Kidney tubule cell (primary cell): Measurements from ENCODE around the gene TTBK1.

Experiments
- DNase-seq: peaks from one replicate; pipeline ENCODE4 v3.0.0-alpha.2; 2018; ENCODE audit warnings: low spot score

The TTBK1 gene

GRCh38 chr6:43223175-43223574, 20.1 kb upstream of the TTBK1 start:
- no peak for DNase-seq

GRCh38 chr6:43226192-43226851, 17.0 kb upstream of the TTBK1 start:
- DNase-seq = no peak

- DNase-seq = peak; percentile 84
Measured at GRCh38 chr6:43228951-43229802, 14.1 kb upstream of the TTBK1 start, which contains the start of gene DNPH1. Gene DNPH1 (minus strand): TSS chr6:43229481. CDS start chr6:43229456, 25 bp downstream.

- no peak for DNase-seq
Measured at GRCh38 chr6:43229803-43230620, 13.3 kb upstream of the TTBK1 start.

DNA sequence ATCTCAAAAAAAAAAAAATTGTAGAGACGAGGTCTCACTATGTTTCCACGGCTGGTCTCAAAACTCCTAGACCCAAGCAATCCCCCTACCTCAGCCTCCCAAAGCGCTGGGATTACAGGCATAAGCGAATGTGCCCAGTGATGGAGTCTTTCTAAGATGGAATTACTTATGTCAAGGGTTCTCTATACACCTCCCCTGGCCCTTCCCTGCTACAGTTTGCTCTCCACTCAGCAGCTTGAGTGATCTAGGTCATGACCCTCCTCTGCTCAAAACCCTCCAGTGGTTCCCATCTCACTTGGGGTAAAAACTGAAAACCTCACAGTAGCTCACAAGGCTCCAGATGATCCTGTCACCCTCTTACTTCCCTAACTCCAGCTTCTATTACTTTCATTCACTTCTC, 12.2 kb upstream of the TTBK1 start:
- DNase-seq = no peak

- no peak for DNase-seq
Measured at GRCh38 chr6:43231735-43232450, 11.4 kb upstream of the TTBK1 start.

DNA sequence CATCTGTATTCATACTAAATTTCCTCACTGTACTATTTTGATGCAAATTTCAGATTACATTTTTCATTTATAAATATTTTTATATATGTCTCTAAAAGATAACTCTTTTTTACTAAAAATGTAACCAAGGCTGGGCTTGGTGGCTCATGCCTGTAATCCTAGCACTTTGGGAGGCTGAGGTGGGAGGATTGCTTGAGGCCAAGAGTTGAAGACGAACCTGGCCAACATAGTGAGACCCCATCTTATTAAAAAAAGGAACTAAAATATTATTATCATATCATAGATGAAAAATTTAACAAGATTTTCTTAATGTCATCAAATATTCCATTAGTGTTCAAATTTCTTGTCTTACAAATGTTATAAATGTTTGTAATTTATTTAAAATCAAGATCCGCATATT, 7.4 kb upstream of the TTBK1 start:
- no peak for DNase-seq

GRCh38 chr6:43239054-43239453, 4.2 kb upstream of the TTBK1 start:
- DNase-seq = no peak

DNA sequence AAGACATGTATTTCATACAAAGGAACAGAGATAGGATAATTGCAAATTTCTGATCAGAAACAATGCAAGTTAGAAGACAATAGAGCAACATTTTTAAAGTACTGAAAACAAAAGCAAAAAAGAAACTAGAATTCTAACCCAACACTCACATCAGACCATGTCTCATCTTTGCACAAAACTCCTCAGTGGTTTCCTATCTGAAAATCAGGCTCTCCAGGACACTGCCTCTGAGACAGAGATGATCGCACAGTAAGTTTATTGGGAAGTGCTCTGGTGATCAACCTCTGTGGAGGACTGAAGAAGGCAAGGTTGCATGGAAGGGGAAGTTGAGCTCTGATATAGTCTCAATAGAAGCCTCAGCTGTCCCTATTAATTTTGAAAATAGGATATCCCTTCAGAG, 2.3 kb upstream of the TTBK1 start:
- DNase-seq = no peak

GRCh38 chr6:43241446-43241845, 1.8 kb upstream of the TTBK1 start:
- no peak for DNase-seq

DNA sequence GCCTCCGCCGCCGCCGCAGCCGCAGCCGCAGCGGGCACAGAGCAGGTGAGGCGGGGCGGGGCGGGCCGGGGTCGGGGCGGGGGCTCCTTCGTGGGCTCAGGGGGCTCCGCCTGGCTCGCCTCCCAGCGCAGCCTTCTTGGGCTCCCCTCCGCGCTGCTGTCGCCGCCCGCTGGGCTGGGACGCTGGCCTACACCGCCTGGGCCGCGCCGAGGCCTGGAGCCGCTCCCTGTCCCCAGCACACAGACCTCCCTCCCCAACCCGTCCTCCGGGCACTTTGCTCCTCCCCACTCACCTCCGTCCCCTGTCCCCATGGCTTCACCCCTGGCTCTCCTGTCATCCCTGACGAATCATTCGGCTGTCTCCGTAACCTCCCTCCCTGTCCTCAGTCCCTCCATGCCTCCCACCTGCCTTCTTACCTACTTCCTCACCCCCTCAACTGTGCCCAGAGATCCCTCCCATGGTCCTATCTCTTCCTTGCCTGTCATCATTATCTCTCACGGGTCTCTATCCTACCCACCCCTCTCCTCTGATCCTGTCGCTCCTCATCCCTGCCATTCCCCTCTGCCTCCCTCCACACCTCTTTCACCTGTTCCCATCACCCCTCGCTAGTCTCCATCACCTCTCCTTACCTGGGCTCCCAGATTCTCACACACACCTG, 512 bp downstream of the TTBK1 start:
- DNase-seq = no peak

DNA sequence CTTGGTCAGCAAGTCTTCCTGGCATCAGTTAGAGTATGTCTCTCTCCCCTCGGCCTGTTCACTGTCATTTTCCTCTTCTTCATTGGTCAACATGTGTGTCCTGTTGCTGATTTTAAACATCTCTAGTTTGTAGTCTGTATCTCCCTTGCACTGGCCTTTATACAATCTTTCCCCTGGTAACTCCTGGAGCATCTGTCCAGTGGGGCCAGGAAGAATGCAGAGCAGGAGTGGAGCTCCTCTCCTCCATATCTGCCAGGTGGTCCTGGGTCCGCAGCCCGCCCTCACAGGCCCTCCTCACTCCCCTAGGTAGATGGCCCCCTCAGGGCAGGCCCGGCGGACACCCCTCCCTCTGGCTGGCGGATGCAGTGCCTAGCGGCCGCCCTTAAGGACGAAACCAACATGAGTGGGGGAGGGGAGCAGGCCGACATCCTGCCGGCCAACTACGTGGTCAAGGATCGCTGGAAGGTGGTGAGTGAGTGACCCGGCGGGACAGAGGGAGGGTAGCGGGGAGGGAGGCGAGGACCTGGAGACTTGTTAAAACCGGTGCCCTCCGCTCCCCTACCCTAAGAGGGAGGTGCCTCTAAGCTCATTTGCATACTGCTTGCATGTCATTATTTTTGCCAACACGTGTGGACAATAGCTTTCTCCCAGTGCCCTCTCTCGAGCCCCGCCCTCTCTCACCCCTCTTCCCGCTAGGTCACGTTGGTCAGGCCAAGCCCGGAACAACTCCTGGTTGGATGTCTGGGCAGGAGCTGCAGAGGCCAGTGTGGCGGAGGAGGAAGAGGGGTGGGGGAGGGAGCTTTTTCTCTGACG, 3.2 kb downstream of the TTBK1 start:
- DNase-seq = peak; percentile 85

DNA sequence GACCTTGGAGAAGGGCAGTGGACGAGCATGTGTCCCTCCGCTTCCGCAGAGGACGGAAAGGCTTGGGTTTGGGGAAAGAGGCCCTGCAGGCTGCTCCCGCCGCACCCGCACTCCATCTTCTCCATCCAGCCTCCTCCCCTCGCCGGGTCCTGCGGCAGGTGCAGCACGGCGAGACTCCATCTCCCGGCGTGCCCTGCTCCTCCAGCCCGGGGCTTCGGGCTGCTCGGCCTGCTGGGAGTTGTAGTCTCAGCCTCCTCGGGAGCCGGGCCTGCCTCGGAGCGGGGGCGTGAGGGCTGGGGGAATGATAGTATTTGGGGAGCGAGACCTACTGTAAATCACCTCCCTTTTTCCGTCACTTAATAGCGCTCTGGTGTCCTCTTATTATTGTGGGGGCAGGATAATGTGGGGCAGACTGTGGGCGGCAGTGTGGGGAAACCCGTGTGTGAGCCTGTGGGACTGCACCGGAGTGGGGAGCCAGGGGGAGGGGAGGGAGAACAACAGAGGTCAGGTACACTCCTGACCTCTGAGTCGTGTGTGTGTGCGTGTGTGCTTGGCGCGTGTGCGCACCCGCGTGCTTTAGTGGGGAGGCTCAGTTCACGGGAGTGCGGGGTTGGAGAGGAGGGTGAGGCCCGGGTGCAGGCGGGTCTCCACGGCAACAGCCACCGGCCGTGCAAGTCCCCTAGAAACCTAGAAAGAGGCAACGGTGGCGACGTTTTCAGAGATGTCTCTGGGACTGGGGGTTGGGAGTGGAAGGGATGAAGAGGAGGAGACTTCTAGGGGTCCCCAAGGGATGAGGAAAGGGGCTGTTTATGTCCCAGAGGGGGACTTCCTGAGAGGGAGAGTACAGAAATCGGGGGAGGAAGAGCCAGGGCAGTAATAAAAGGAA, 4.1 kb downstream of the TTBK1 start:
- DNase-seq = peak; percentile 84

GRCh38 chr6:43248101-43248500, 4.8 kb downstream of the TTBK1 start:
- no peak for DNase-seq

- no peak for DNase-seq
Measured at GRCh38 chr6:43248791-43249190, 5.5 kb downstream of the TTBK1 start.

DNA sequence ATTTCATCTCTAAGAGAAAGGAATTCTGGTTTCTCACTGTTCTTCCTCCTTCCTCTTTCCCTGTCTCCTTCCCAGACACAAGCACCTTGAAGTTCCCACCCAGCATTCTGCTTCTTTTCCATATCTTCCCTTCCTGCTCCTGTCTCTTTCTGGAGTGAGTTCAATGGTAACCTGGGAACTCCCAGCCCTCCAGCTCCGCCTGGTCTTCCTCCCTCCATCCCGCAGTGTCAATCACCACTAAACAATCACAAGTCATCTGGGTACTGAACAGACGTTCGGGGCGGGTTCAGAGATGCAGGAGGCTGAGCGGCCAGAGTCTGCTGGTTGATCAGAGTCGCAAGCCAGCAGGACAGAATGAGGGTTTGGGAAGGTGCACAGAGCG, 7.7 kb downstream of the TTBK1 start:
- DNase-seq = peak; percentile 22

GRCh38 chr6:43253401-43253800, 10.1 kb downstream of the TTBK1 start:
- no peak for DNase-seq

- no peak for DNase-seq
Measured at GRCh38 chr6:43254138-43254817, 11.0 kb downstream of the TTBK1 start.

- no peak for DNase-seq
Measured at GRCh38 chr6:43254846-43255245, 11.6 kb downstream of the TTBK1 start.
